Measurements from ENCODE around the gene SIPA1L2. TPM values are rescaled to one million over a fixed set of nuclear protein-coding genes. Genes with fewer than 3 reads are reported as not detected.

Gene SIPA1L2
- total RNA-seq, 1 experiment from 2014 or later = 12.5 TPM

GRCh38 chr1:232596666-232597303 lies 33.1 kb downstream of the SIPA1L2 start:
- H3K27ac ChIP-seq (ENCODE audit: low read depth, low read length) = no peak overlapping the region
- no peaks in the 10 kb centered on the region for H3K79me2 ChIP-seq (ENCODE audit: insufficient read depth, low read length)
- ChIA-PET CTCF (no interaction called here), RAD21 (ENCODE audit: low non-redundant PET in 1 of 2, low total read pairs in 2 of 2, uncharacterized antibody in 2 of 2, unreplicated experiment in 2 of 2) (no interaction called here), POLR2A (no interaction called here)
- no peaks in the 10 kb centered on the region for H3K9me2 ChIP-seq (ENCODE audit: insufficient read depth)
- BruUV-seq (replicated peaks) = no TSS peak
- no peaks in the 10 kb centered on the region for H4K20me1 ChIP-seq (ENCODE audit: insufficient read depth)
- intact Hi-C loops (cut with micrococcal nuclease) = no loop called here
- H3K9ac ChIP-seq (ENCODE audit: low read length) = no peak overlapping the region
- DNase-seq (ENCODE audit: low read depth, low spot score) (no peak), ATAC-seq (no peak)
- H3K9me3 ChIP-seq (ENCODE audit: control insufficient read depth in 1 of 2, insufficient read depth in 1 of 2, low read depth in 1 of 2, low read length in 2 of 2) = no peaks in the 10 kb centered on the region
- H3K4me2 ChIP-seq (ENCODE audit: low read length) = no peak overlapping the region
- H3K27me3 ChIP-seq (ENCODE audit: insufficient read depth, low read length) = no peaks in the 10 kb centered on the region
- H3K36me3 ChIP-seq (ENCODE audit: control insufficient read depth in 1 of 2, insufficient read depth in 2 of 2, low read length in 2 of 2) = no peaks in the 10 kb centered on the region
- no peak overlapping the region for H3K4me3 ChIP-seq (replicated peaks in 1 of 2; ENCODE audit: low read depth in 1 of 2, low read length in 2 of 2)
- H3K4me1 ChIP-seq (ENCODE audit: control insufficient read depth in 1 of 2, insufficient read depth in 2 of 2, low read length in 2 of 2) = peaks cover 4 to 8% of the 10 kb centered on the region in 2 experiments; a peak in 2 of 4 replicates
- TF ChIP-seq CBX3 (IDR thresholded peaks at IDR 0.05; ENCODE audit: low read depth) (no peak), YY1 (IDR thresholded peaks at IDR 0.05; ENCODE audit: extremely low read depth, insufficient replicate concordance, low read depth, low read length) (no peak), CEBPB (IDR thresholded peaks at IDR 0.05; ENCODE audit: low read depth) (no peak), EGR1 (IDR thresholded peaks at IDR 0.05; ENCODE audit: low read depth) (no peak), TCF7L2 (IDR thresholded peaks at IDR 0.05; ENCODE audit: borderline replicate concordance, extremely low read depth, insufficient read depth, insufficient read length) (no peak)
- no peak overlapping the region for H2AFZ ChIP-seq (ENCODE audit: low read depth, low read length, poor library complexity, severe bottlenecking)

GRCh38 chr1:232594768-232595698 lies 34.9 kb downstream of the SIPA1L2 start:
- DNase-seq (ENCODE audit: low read depth, low spot score) (no peak), ATAC-seq (no peak)
- TF ChIP-seq CBX3 (IDR thresholded peaks at IDR 0.05; ENCODE audit: low read depth) (no peak), SP1 (IDR thresholded peaks at IDR 0.05; ENCODE audit: low read depth) (no peak), RAD21 (IDR thresholded peaks at IDR 0.05; ENCODE audit: low read depth) (no peak), POLR2AphosphoS5 (IDR thresholded peaks at IDR 0.05; ENCODE audit: low read depth, low read length) (no peak), JUND (IDR thresholded peaks at IDR 0.05) (no peak), SIN3A (IDR thresholded peaks at IDR 0.05; ENCODE audit: low read depth) (no peak), EZH2phosphoT487 (IDR thresholded peaks at IDR 0.05; ENCODE audit: borderline replicate concordance) (no peak), MAX (IDR thresholded peaks at IDR 0.05) (no peak)
- Histone ChIP-seq H3K4me3 (replicated peaks in 1 of 2; ENCODE audit: low read depth in 1 of 2, low read length in 2 of 2) (no peak overlapping the region), H3K79me2 (ENCODE audit: insufficient read depth, low read length) (no peaks in the 10 kb centered on the region), H3K27me3 (ENCODE audit: insufficient read depth, low read length) (no peaks in the 10 kb centered on the region), H3K4me2 (ENCODE audit: low read length) (no peak overlapping the region), H2AFZ (ENCODE audit: low read depth, low read length, poor library complexity, severe bottlenecking) (no peak overlapping the region), H3K4me1 (ENCODE audit: control insufficient read depth in 1 of 2, insufficient read depth in 2 of 2, low read length in 2 of 2) (peaks cover 4 to 11% of the 10 kb centered on the region in 2 experiments; a peak in 2 of 4 replicates), H3K9me2 (ENCODE audit: insufficient read depth) (no peaks in the 10 kb centered on the region), H4K20me1 (ENCODE audit: insufficient read depth) (no peaks in the 10 kb centered on the region), H3K27ac (ENCODE audit: low read depth, low read length) (no peak overlapping the region), H3K9me3 (ENCODE audit: control insufficient read depth in 1 of 2, insufficient read depth in 1 of 2, low read depth in 1 of 2, low read length in 2 of 2) (no peaks in the 10 kb centered on the region), H3K9ac (ENCODE audit: low read length) (no peak overlapping the region), H3K36me3 (ENCODE audit: control insufficient read depth in 1 of 2, insufficient read depth in 2 of 2, low read length in 2 of 2) (no peaks in the 10 kb centered on the region)
- ChIA-PET RAD21 (ENCODE audit: low non-redundant PET in 1 of 2, low total read pairs in 2 of 2, uncharacterized antibody in 2 of 2, unreplicated experiment in 2 of 2) (no interaction called here), POLR2A (no interaction called here), CTCF (interaction anchor here (1.7 kb wide), 1 partner anchor 8 kb away, joined by 4 read pairs; no protein-coding TSS in a partner anchor)
- intact Hi-C loops (cut with micrococcal nuclease) = no loop called here
- BruUV-seq (replicated peaks) = no TSS peak

Data from HCT116 (cell line).